HS-27A (cell line): ENCODE measurements around the gene PPP2R2C.

ENCODE experiments used
- DNase-seq: peaks from one replicate; pipeline ENCODE4 v3.0.0-alpha.2; 2012; ENCODE audit warnings: low read depth, missing footprints

PPP2R2C gene

GRCh38 chr4:6379767-6380745 lies 92.4 kb downstream of the PPP2R2C start:
- no peak for DNase-seq

GRCh38 chr4:6378493-6379445 lies 93.6 kb downstream of the PPP2R2C start:
- DNase-seq, result no peak

GRCh38 chr4:6377626-6378492 lies 94.6 kb downstream of the PPP2R2C start:
- DNase-seq, result no peak

GRCh38 chr4:6375620-6376295 lies 96.7 kb downstream of the PPP2R2C start:
- DNase-seq, result no peak

- no peak for DNase-seq
These were observed 97.8 kb downstream of the PPP2R2C start for GRCh38 chr4:6374575-6374974.

GRCh38 chr4:6373541-6374410 lies 98.6 kb downstream of the PPP2R2C start:
- no peak for DNase-seq

- DNase-seq, result no peak
These were observed 99.5 kb downstream of the PPP2R2C start for GRCh38 chr4:6372649-6373525.

- no peak for DNase-seq
These were observed 100.6 kb downstream of the PPP2R2C start for GRCh38 chr4:6371812-6372211.

GRCh38 chr4:6371271-6371670 lies 101.1 kb downstream of the PPP2R2C start:
- no peak for DNase-seq

GRCh38 chr4:6369924-6370645 lies 102.3 kb downstream of the PPP2R2C start:
- DNase-seq, result no peak

- no peak for DNase-seq
These were observed 102.9 kb downstream of the PPP2R2C start for GRCh38 chr4:6369511-6369910.

GRCh38 chr4:6369035-6369434 lies 103.4 kb downstream of the PPP2R2C start:
- DNase-seq, result no peak

GRCh38 chr4:6368601-6369000 lies 103.8 kb downstream of the PPP2R2C start:
- no peak for DNase-seq

- no peak for DNase-seq
These were observed 104.3 kb downstream of the PPP2R2C start for GRCh38 chr4:6368096-6368495.

- no peak for DNase-seq
These were observed 105.0 kb downstream of the PPP2R2C start for GRCh38 chr4:6367371-6367851.

- DNase-seq, result no peak
These were observed 105.8 kb downstream of the PPP2R2C start for GRCh38 chr4:6366581-6366980.

- DNase-seq, result no peak
These were observed 106.8 kb downstream of the PPP2R2C start for GRCh38 chr4:6365545-6366086.

GRCh38 chr4:6364581-6364980 lies 107.8 kb downstream of the PPP2R2C start:
- no peak for DNase-seq
